ENCODE measurements around the gene C21orf91.

DNA sequence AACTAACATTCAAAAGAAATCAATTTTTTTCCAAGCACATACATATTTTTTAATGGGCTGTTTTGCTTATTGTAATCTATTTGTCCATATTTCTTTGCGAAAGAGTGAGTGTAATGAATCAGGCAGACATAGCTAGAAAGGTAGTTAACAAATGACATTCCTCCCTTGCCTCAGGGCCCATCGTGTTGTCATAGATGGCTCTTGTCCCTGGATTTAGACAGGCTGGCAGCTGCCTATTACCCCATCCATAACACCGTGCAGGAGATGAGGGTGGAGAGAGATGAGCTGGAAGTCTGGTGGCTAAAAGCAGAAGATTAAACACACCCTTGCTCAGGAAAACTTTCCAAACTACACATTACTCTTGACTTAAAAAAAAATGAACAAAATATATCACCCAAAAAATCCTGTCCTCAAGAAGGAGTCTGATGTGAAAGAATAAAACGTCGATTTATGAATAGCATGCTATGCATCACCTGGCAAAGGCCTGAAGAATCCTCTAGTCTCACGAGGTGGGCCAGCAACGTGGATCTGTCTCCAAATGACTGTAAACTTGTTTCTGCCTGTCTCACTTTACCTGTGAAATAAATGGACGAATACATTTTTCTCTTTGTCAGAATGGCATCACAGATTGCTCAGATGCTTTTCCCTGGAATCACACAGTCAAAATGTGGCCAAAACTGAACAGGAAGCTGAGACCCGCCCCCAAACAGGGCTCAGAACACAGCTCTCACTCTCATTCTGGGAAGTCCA lies 55.7 kb downstream of the C21orf91 start:
- TF ChIP-seq PKNOX1 (IDR thresholded peaks at IDR 0.05) = no peak
- TF ChIP-seq NFRKB (IDR thresholded peaks at IDR 0.05) = no peak
- TF ChIP-seq FOXA1 (IDR thresholded peaks at IDR 0.05) = no peak
- TF ChIP-seq ARNT (IDR thresholded peaks at IDR 0.05) = no peak
- TF ChIP-seq TARDBP (IDR thresholded peaks at IDR 0.05) = no peak
- no peak for TF ChIP-seq FOXM1 (IDR thresholded peaks at IDR 0.05; ENCODE audit: borderline replicate concordance)

Data from HEK293T (cell line).